DMS 273 (cell line): ENCODE results near the gene VCL.
"Not testable (repeated sequence)": the region's sequence is repeated elsewhere in the genome, so short reads cannot be mapped to it uniquely, and the experiment has no call there.

Experiments
- DNase-seq: peaks from one replicate; lab custom pipeline; 2025; ENCODE audit not compliant: unreplicated experiment; lab: John Stamatoyannopoulos, UW

Gene VCL

DNA sequence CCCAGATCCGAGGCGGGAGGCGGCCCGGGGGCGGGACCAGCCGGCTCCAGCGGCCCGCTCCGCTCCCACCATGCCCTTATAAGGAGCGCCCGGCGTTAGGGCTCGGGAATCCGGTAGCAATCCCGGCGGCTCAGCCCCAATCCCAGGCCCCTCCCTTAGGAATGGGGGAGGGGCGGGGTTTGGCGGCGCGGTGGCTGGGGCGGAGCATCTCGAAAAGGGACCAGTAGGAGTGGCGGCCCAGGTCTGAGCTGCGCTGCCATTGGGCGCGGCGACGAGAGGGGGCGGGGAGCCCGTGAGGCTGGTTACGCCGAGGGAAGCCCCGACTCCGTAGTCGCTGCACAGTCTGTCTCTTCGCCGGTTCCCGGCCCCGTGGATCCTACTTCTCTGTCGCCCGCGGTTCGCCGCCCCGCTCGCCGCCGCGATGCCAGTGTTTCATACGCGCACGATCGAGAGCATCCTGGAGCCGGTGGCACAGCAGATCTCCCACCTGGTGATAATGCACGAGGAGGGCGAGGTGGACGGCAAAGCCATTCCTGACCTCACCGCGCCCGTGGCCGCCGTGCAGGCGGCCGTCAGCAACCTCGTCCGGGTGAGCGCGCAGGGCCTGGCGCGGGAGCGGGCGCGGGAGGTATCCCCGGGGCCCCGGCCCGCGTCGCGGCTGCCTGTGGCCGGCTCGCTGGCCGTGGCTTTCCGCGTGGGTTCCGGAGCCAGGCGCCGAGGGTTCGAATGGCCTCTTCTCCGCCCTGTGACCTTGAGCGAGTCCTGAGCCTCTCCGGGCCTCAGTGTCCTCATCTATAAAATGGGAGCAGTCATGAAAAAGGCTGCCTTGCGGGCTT is at the start of gene VCL:
TSS of gene VCL (plus strand) at position 330 of the 836 bp plus-strand sequence. CDS start at position 422, 92 bp downstream.
- DNase-seq = peak; percentile 98

DNA sequence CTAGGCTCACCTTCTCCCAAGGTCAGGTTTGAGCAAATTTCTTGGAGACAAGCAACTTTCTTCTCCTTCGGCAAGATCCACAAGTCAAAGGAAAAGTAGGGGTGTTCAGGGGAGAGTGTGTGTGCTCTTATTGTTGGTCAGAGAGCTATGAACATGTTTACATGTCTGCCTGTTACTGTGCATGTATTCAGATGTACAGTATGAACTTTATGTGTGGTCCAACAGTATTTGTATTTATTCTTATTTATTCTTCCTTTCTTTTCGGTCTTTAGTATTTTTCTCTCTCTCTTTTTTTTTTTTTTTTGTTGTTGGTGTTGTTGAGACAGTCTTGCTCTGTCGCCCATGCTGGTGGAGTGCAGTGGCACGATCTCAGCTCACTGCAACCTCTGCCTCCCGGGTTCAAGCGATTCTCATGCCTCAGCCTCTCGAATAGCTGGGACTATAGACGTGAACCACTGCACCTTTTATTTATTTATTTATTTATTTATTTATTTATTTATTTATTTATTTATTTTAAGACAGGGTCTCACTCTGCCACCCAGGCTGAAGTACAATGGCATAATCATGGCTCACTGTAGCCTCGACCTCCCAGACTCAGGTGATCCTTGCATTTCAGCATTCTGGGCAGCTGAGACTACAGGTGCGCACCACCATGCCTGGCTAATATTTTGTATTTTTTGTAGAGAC is 48.8 kb upstream of the VCL start:
- DNase-seq = no peak

DNA sequence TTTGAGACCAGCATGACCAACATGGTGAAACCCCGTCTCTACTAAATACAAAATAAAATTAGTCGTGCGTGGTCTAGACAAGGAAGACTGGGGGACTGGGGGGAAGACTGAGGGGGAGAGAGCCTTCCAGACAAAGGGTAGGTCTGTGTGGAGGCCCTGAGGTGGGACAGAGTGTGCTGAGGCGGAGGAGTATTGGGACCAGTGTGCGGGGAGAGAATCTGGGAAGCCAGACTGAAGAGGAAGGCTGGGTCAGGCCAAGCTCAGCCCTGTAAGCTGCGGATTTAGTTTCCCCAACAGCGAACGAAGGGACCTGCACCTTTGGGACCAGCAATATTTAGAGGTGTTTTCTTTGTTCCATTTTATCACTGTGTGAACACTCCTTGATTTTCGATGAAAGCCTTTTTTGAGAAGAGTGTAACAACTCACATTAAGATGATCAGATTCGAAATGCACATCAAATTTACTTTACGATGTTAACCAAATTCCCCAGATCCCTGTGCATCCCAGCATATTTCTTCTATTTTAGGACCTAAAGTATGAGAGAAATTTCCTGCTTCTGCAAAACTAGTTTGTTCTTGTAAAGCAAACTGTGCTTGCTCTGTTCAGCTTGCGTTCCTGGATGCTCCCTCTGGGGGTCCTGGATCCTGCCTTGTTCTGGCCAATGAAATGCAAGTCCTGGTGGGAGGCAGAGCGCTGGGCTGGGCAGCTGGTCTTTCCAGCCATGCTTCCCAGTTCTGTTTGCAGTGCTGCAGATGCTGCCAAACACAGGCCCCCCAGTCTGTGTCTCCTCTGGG is 47.6 kb upstream of the VCL start:
- peak; percentile 16 for DNase-seq

DNA sequence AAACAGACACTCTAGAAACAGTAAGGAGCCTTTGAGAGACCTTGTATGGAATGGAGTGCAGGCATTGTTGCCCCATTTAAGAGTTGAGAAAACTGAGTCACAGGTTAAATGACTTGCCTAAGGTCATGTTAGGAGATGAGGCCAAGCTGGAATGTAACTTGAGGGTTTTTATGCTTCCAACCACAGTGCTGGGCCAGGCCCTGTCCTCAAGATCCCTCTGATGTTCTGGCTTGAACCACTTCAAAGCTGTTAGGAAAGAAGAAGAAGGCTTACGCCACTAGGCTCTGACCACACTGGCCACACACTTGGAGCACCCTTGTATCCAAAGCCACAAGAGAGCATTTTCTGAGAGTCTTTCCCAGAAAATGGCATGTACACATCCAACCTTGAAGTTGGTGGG is 44.3 kb upstream of the VCL start:
- no peak for DNase-seq

DNA sequence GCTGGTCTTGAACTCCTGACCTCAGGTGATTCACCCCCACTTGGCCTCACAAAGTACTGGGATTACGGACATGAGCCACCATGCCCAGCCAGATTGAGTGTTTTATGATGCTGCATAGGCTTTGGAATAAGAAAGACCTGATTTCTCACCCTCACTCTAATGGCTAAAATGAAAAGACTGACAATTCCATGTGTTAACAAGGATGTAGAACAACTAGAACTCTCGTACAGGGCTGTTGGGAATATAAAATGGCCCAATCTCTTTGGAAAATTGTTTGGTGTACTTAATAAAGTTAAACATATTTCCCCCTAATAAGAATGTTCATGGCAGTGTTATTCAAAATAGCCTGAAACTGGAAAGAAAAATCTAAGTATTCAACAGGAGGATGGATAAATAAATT is 43.2 kb upstream of the VCL start:
- no peak for DNase-seq

DNA sequence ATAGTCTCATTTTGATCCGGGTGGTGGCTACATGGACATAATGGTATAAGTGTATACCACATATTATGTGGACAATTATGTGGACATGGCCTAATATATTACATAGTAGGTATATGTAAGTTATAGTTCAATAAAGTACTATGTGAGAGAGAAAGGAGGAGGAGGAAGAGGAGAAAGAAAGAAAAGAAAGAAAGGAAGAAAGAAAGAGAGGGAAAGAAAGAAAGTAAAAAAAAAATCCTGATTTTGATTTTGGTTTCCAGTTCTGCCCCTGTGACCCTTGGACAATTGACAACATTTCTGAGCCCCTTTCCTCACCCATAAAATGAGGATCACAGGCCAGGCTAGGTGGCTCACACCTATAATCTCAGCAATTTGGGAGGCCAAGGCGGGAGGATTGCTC is 42.2 kb upstream of the VCL start:
- no peak for DNase-seq

DNA sequence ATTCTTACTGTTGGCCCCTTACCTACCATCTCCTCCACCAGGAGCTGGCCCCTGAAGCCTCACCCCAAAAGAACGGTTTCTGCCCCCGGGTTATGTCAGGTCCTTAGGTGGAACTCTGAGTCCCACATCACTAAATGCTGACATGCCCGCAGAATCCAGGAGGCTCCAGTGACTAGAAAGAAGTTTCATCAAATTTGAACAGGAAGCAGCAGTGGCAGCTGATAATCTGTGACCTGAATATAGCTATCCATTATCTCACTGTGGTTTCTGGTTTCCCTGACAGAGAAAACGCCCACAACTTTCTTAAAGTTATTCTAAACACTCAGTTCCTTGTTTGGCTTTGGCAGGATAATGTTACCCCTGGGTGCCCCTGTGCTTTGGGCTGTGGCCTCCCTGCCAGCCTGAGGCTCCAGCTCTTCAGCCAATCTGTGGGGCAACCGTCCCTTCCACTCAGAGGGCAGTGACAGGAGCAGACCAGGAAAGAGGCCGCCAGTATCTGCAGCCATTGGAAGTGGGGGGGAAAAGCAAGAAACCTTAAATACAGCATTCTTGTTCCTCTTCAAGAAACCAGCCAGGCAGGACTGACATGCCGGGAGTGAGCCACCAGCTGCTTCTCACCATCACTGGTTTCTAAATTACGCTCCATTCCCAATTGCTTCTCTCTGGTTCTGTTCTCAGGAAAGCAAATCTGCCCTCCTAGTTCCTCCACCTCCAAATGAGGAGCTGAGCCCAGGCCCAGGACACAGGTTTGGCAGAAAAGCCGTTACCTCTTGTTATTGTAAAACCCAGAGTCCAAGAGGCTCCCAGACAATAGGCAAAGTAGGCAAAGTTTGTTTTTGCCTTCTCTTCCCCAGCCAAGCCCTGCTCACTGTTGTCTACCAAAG is 41.2 kb upstream of the VCL start:
- peak; percentile 5 for DNase-seq

DNA sequence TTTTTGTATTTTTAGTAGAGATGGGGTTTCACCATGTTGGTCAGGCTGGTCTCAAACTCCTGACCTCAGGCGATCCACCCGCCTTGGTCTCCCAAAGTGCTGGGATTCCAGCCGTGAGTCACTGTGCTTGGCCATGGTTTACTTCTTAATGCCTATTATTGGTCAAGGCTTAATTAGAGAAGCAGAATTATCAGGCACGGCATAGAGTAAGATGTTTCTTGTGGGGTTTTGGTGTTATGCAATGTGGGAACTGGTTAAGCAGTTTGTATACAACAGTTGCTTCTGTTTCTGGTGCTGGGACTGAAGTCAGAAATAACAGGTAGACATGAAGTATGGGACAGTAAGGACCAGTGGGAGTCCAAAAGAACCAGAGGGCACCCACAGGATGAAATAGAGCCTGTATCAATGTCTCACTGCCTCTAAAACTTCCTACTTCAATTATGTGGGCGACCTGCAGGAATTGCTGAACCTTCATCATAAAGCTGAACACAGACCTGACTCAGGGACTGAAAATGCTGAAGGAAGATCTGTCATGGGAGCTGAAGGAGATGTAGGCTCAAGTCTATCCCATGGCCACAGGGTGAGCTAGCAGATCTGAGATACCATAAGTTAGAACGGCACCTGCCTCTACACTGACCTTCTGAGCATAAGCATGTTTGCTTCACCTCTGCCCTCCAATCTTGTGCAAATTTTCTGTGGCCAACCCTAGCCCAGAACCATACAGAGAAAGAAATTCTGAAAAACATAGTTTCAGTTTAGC is 38.3 kb upstream of the VCL start:
- DNase-seq = no peak

DNA sequence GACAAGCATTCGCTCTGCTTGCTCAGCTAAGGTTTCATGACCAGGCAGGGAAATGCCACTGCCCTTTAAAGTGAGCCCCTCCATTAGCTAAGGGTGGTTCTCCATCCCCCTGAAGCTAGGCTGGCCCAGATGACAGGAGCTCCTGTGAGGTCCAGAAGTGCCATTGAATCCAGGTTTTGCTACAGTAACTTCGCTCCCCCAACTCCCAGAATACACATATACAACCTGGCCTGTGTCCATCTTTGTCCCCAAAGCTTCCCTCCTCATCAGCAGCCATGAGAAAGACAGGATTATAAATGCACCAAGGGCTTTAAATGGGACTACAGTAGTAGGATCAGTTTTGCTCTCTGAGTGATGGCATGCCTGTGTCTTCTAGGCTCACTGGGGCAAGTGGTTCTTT is 35.5 kb upstream of the VCL start:
- DNase-seq = no peak

DNA sequence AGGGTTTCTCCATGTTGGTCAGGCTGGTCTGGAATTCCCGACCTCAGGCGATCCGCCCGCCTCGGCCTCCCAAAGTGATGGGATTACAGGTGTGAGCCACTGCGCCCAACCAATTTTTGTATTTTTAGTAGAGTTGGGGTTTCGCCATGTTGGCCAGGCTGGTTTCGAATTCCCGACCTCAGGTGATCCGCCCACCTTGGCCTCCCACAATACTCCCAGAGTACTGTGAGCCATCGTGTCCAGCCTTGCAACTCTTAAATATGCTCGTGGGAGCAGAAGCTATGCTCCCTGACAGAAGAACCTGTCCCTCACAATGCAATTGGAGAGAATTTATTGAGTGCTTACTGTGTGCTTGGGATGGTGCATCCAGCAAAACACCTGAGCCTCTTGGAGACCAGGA is 34.4 kb upstream of the VCL start:
- not testable (repeated sequence) for DNase-seq

DNA sequence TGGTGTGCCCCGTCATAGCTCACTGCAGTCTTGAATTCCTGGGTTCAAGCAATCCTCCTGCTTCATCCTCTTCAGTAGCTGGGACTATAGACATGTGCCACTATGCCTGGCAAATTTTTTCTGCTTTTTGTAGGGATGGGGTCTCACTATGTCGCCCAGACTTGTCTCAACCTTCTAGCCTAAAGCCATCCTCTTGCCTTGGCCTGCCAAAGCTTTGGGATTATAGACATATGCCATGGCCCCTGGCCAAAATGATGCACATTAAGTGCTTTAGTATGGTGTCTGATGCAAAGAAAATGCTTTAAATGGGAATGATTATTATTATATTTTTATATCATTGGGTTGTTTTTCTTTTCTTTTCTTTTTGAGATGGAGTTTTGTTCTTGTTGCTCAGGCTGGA is 33.2 kb upstream of the VCL start:
- peak; percentile 11 for DNase-seq

DNA sequence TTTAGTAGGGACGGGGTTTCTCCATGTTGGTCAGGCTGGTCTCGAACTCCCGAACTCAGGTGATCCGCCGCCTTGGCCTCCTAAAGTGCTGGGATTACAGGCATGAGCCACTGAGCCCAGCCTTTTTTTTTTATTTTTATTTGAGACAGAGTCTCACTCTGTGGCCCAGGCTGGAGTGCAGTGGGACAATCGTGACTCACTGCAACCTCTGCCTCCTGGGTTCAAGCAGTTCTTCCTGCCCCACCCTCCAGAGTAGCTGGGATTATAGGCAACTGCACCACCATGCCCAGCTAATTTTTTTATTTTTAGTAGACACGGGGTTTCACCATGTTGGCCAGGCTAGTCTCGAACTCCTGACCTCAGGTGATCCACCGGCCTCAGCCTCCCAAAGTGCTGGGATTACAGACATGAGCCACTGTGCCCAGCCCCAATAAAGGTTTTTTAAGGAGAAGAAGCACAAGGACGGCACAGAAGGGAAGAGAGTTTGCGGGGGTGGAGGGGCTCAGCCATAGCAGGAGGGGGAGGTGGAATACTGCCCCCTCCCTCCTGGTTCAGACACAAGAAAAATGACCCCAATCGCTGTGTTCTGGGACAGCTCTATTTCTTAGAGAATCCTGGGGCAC is 32.5 kb upstream of the VCL start:
- not testable (repeated sequence) for DNase-seq

DNA sequence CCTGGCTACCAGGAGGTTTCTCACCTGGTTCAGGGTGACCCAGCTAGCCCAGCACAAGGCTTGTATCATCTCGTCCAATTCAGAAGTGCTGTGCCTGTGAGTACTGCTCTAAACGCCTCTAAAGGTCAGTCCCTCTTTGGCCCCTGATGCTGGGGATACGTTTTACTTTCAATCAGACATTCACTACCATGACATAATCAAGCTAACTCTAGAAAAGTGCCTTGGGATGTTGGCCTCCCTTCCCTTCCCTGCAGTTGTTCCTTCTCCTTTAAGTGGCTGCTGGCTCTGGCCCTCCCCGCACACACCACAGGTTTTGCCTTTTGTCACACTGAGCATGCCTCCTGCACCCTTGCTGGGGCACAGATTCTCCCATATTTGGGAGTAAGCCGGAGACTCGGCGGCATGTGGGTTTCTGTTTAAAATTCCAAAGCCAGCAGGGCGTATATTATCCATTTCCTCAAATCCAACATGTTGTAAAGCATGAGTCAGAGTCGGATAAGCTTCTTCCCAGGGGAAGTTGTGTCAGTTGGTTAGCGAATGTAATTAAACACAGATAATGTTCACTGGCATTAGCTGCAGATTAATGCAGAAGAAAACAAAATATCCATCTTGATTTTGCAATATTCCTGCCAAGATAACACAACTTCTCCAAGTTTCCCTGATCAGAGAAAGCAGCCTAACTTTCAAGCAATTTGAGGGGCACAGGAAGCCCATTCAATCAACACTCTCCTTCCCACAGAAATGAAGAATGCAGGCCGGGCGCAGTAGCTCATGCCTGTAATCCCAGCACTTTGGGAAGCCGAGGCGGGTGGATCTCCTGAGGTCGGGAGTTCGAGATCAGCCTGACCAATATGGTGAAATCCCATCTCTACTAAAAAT is 31.8 kb upstream of the VCL start:
- DNase-seq = peak; percentile 95

DNA sequence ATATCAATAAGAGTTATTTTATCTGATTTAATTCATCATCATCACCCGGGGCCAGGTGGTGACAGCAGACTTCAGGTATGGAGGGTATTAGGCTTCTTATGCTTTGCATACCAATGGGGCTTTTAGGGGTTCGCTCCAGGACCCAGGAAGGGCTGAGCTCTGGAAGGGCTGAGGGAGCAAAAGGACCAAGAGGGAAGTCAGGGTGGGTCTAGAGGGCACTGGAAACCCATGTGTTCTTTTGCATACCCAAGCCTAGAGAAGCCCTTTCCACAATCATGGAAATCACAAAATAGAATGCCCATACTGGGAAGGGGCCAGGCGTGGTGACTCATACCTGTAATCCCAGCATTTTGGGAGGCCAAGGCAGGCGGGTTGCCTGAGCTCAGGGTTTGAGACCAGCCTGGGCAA is 30.9 kb upstream of the VCL start:
- DNase-seq = no peak

DNA sequence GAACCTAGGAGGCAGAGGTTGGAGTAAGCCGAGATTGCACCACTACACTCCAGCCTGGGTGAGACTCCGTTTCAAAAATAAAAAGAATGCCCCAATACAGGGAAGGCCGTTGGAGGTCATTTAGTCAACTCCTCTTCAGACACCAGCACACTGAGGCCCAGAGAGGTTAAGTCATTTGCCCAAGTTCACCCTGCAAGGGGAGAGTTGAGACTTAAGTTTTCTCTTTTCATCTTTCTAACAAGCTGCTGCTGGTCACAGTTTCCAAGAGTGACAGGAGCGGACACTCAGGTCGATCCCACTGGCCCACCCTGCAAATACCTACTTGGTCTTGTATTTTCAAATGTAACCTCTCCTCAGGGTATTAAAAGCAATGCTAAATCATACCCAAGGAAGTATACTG is 30.4 kb upstream of the VCL start:
- no peak for DNase-seq

DNA sequence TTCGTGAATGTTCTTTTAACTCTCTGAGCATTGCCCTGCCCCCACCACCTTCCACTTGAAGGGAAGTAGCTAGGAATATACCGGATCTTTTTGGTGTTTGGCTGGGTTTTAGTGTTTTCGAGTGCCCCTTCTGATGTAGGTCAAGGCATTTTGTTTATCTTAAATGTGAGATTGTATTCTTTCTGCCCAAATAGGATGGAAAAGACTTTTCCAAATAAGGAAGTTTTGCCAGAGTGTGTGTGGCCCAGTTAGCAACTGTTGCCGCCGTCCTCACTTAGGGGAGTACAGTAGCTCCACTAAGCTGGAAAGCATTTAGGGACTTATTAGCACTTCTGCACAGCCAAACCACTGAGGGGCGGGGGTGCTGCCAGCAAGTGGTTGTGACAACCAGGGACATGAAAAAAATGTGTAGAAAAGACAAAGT is 29.8 kb upstream of the VCL start:
- peak; percentile 8 for DNase-seq

DNA sequence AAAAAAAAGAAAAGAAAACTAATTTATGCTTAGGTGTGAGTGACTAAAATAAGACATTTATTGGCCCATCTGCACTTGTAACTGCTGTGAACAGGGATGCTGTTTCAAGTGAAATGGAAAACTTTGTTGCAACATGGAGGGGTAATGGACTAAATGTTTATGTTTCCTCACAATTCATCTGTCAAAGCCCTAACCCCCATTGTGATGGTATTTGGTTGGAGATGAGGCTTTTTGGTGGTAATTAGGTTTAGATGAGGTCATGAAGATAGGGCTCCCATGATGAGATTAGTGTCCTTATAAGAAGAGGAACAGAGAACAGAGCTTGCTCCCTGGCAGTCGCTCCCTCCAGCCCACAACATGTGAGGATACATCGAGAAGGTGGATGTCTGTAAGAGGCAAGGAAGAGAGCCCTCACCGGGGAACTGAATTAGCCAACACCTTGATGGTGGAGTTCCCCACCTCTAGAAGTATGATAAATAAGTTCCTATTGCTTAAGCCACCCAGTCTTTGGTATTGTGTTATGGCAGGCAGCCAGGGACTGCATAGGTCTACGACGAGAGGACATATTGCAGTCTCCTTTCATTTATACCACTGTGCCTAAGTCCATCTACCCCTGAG is 28.6 kb upstream of the VCL start:
- DNase-seq = no peak

DNA sequence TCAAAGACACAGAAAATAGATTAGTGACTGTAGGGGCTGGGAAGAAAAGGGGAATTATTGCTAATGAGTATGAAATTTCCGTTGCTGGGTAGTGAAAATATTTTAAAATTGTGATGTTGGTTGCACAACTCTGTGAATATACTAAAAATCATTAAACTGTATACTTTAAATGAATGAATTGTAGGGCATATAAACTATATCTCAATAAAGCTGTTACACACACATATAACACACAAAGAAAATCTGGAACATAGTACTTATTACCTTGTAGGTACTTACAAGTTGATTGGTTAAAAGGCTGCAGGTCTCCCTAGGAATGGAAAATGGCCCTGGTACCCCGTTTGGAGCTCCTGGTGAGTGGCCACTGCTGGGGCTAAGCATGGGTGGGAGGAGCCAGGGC is 27.1 kb upstream of the VCL start:
- DNase-seq = no peak
